OCI-LY7 (cell line): ENCODE measurements around the gene UMAD1. TPM values are rescaled to one million over a fixed set of nuclear protein-coding genes. Genes with fewer than 3 reads are reported as not detected.

Source experiments
- BruUV-seq: library from RNA; stranded (reverse); fragments of 400-500 nt; replicated peaks from 2 replicates; lab custom pipeline; 2021; lab: Mats Ljungman, UMichigan
- CTCF ChIA-PET: fragments of 300-600 bp; sonication (Branson Sonifier 250); formaldehyde crosslinking; loops from one replicate; lab custom pipeline; 2022; ENCODE audit warnings: antibody characterized with exemption; ENCODE audit not compliant: unreplicated experiment; lab: Charles Lee
- POLR2A ChIA-PET: fragments of 300-600 bp; sonication (Branson Sonifier 250); formaldehyde crosslinking; loops from one replicate; lab custom pipeline; 2022; ENCODE audit warnings: antibody characterized with exemption; lab: Charles Lee
- DNase-seq: peaks from one replicate; pipeline ENCODE4 v3.0.0-alpha.2; 2015; ENCODE audit warnings: low spot score
- H2AFZ ChIP-seq: fragments of 200-600 bp; sonication (generic), shearing (Covaris generic); 2 replicates; pipeline ENCODE4 v1.6.1; 2014; ENCODE audit warnings: mild to moderate bottlenecking, antibody characterized with exemption, low read length, moderate library complexity
- H3K27ac ChIP-seq: fragments of 200-600 bp; sonication (generic); 2 replicates; pipeline ENCODE4 v1.5.1; 2014; ENCODE audit warnings: mixed run types, low read depth, mild to moderate bottlenecking, moderate library complexity, low read length, inconsistent platforms; ENCODE audit not compliant: poor library complexity, severe bottlenecking
- H3K36me3 ChIP-seq: fragments of 200-600 bp; sonication (generic); 2 replicates; pipeline ENCODE4 v1.6.1; 2014; ENCODE audit warnings: mild to moderate bottlenecking, antibody characterized with exemption, low read length, moderate library complexity, mixed read lengths; ENCODE audit not compliant: insufficient read depth
- H3K4me1 ChIP-seq: fragments of 200-600 bp; sonication (generic); 2 replicates; pipeline ENCODE4 v1.5.1; 2014; ENCODE audit warnings: mild to moderate bottlenecking, low read length; ENCODE audit not compliant: insufficient read depth, poor library complexity, severe bottlenecking
- H3K4me2 ChIP-seq: fragments of 200-600 bp; sonication (generic); 2 replicates; pipeline ENCODE4 v1.6.1; 2014; ENCODE audit warnings: mild to moderate bottlenecking, low read length
- H3K4me3 ChIP-seq: fragments of 200-600 bp; sonication (generic); 2 replicates; pipeline ENCODE4 v1.5.1; 2014; ENCODE audit warnings: mild to moderate bottlenecking, low read depth, low read length; ENCODE audit not compliant: poor library complexity, severe bottlenecking
- H3K79me2 ChIP-seq: fragments of 200-600 bp; sonication (generic); 2 replicates; pipeline ENCODE4 v1.6.1; 2016; ENCODE audit warnings: low read depth, mild to moderate bottlenecking, low read length, moderate library complexity, mixed read lengths; ENCODE audit not compliant: insufficient read depth
- H3K9me2 ChIP-seq: fragments of 200-600 bp; sonication (generic); 2 replicates; pipeline ENCODE4 v1.6.1; 2016; ENCODE audit warnings: mild to moderate bottlenecking, low read length, mixed read lengths; ENCODE audit not compliant: insufficient read depth
- H3K9me3 ChIP-seq: fragments of 200-600 bp; sonication (generic); 2 replicates; pipeline ENCODE4 v1.6.1; 2014; ENCODE audit warnings: mild to moderate bottlenecking, mixed run types, low read length, mixed read lengths
- H4K20me1 ChIP-seq: fragments of 200-600 bp; sonication (generic); 2 replicates; pipeline ENCODE4 v1.6.1; 2014; ENCODE audit warnings: mild to moderate bottlenecking, antibody characterized with exemption, low read length, moderate library complexity, mixed read lengths; ENCODE audit not compliant: insufficient read depth
- EZH2phosphoT487 ChIP-seq: fragments of 200-600 bp; sonication (generic); IDR thresholded peaks from 2 replicates; pipeline ENCODE4 v1.6.1; 2018; ENCODE audit warnings: low read depth, borderline replicate concordance, mild to moderate bottlenecking, mixed run types, antibody characterized with exemption, low read length, moderate library complexity, mixed read lengths
- intact Hi-C: fragments of 100-400 bp; cut with micrococcal nuclease; formaldehyde crosslinking; loops from one replicate; pipeline ENCODE4 v1.10.0; 2022; ENCODE audit not compliant: unreplicated experiment
- total RNA-seq, 2 experiments: library from RNA; depleted of rRNA in 1 of 2; stranded (reverse); fragments of >200 nt in 1 of 2; shearing (Covaris generic) in 1 of 2; gene quantifications; 2 replicates each; pipeline ENCODE4 v1.2.3, GENCODE V29; 2014 to 2022
- TF ChIP-seq, protein P1 (sequence below): fragments of 200-600 bp; sonication (generic); conservative IDR thresholded peaks from 2 replicates; pipeline ENCODE4 v1.5.1; 2014; ENCODE audit warnings: mild to moderate bottlenecking, antibody characterized with exemption, low read length, moderate library complexity, mixed read lengths

The UMAD1 gene
- total RNA-seq, 2 experiments from 2014 or later, result 8.7 to 15.2 TPM

DNA sequence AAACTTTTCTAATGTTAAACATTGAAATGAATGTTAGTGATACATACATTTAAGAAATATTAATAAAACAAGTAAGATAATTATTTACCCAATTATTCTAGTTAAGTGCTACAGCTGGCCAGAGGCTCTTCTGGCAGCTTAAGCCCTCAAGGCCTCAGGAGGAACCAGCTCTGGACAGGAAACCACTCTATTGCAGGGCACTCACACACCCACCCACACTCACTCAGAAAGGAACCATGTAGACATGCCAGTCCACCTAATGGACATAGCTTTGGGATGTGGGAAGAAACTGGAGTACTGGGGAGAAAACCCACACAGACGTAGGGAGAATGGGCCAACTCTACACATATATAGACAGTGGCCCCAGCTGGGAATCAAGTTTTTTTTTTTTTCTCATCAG, 28.2 kb downstream of the UMAD1 start:
- DNase-seq, result no peak
- H3K4me1 ChIP-seq, result peaks cover 8% of the 10 kb centered on the region
- no TSS peak for BruUV-seq
- H3K36me3 ChIP-seq, result no peaks in the 10 kb centered on the region
- H4K20me1 ChIP-seq, result no peaks in the 10 kb centered on the region
- no peak overlapping the region for H3K4me2 ChIP-seq
- intact Hi-C loops, result no loop called here
- ChIA-PET CTCF (no interaction called here), POLR2A (no interaction called here)
- H3K79me2 ChIP-seq, result no peaks in the 10 kb centered on the region
- H3K27ac ChIP-seq, result no peak overlapping the region
- H3K4me3 ChIP-seq, result no peak overlapping the region
- no peaks in the 10 kb centered on the region for H3K9me3 ChIP-seq
- H3K9me2 ChIP-seq, result no peaks in the 10 kb centered on the region
- TF ChIP-seq, protein P1, sequence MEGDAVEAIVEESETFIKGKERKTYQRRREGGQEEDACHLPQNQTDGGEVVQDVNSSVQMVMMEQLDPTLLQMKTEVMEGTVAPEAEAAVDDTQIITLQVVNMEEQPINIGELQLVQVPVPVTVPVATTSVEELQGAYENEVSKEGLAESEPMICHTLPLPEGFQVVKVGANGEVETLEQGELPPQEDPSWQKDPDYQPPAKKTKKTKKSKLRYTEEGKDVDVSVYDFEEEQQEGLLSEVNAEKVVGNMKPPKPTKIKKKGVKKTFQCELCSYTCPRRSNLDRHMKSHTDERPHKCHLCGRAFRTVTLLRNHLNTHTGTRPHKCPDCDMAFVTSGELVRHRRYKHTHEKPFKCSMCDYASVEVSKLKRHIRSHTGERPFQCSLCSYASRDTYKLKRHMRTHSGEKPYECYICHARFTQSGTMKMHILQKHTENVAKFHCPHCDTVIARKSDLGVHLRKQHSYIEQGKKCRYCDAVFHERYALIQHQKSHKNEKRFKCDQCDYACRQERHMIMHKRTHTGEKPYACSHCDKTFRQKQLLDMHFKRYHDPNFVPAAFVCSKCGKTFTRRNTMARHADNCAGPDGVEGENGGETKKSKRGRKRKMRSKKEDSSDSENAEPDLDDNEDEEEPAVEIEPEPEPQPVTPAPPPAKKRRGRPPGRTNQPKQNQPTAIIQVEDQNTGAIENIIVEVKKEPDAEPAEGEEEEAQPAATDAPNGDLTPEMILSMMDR, result no peak
- no peak for TF ChIP-seq EZH2phosphoT487
- no peak overlapping the region for H2AFZ ChIP-seq

DNA sequence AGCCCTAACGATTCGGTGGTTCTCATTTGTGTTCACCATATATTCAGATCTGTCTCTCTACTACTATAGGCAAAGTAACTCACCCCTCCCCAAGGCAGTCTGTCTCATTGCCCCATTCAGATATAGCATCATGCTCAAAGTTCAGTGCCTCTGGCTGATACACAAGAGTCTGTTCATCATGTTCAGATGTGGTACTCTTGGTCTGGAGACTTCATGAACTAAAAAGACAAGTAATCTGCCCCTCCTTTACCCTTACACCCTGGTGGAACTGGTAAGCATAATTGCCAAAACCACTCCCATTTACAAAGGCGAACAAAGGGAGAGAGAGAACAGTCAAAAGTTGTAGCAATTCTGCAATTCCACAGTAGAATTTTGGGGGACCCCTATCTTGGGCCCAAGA, 29.9 kb downstream of the UMAD1 start:
- Histone ChIP-seq H3K9me3 (no peaks in the 10 kb centered on the region), H3K4me1 (peaks cover 8% of the 10 kb centered on the region), H3K9me2 (no peaks in the 10 kb centered on the region), H3K79me2 (no peaks in the 10 kb centered on the region), H3K4me3 (no peak overlapping the region), H2AFZ (no peak overlapping the region), H3K4me2 (no peak overlapping the region), H3K27ac (no peak overlapping the region), H4K20me1 (no peaks in the 10 kb centered on the region), H3K36me3 (0 out of 2 replicates have a peak, but pooled peaks cover 5% of the 10 kb centered on the region)
- POLR2A ChIA-PET, result interaction anchor here (1.9 kb wide), 1 partner anchor 11 kb away, joined by 7 read pairs; no protein-coding TSS in a partner anchor
- CTCF ChIA-PET, result no interaction called here
- no peak for DNase-seq
- intact Hi-C loops, result no loop called here
- no TSS peak for BruUV-seq
- TF ChIP-seq, protein P1, result no peak
- no peak for TF ChIP-seq EZH2phosphoT487

DNA sequence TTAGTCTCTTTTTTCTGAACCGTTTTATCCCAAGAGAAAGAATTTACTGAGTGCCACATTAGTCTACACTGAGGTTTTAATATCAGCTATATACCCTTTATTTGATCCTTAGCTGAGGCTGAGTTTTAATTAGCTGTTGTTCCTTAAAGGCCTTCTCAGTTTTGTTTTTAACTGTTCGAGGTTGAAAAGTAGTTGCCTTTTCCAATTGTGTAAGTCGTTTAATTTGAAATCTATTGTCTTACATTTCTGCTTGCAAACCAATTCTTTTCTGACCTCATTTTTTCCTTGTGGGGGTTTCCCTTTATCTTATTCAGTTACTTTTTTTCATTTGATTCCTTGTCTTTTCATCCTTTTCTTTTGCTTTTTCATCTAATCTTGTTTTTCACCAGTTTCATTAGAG, 30.8 kb downstream of the UMAD1 start:
- BruUV-seq, result no TSS peak

More for the DNA sequence above, 30.8 kb downstream of the UMAD1 start:
- no peak overlapping the region for H3K4me2 ChIP-seq
- peaks cover 11% of the 10 kb centered on the region for H3K4me1 ChIP-seq
- no peak overlapping the region for H3K4me3 ChIP-seq
- no peaks in the 10 kb centered on the region for H4K20me1 ChIP-seq
- intact Hi-C loops, result no loop called here
- POLR2A ChIA-PET, result interaction anchor here (1.9 kb wide), 1 partner anchor 10 kb away, joined by 7 read pairs; no protein-coding TSS in a partner anchor
- H3K79me2 ChIP-seq, result no peaks in the 10 kb centered on the region
- TF ChIP-seq EZH2phosphoT487, result no peak
- TF ChIP-seq, protein P1, result no peak
- no peak for DNase-seq
- H2AFZ ChIP-seq, result no peak overlapping the region
- CTCF ChIA-PET, result no interaction called here
- H3K9me3 ChIP-seq, result no peaks in the 10 kb centered on the region
- H3K9me2 ChIP-seq, result no peaks in the 10 kb centered on the region
- 0 out of 2 replicates have a peak, but pooled peaks cover 9% of the 10 kb centered on the region for H3K36me3 ChIP-seq
- H3K27ac ChIP-seq, result no peak overlapping the region
